HG03095 (cell line): ENCODE data around the gene FHIT.
"Not testable (repeated sequence)": the region's sequence is repeated elsewhere in the genome, so short reads cannot be mapped to it uniquely, and the experiment has no call there.

Experiments
- ATAC-seq: cut with Tn5 transposase; IDR thresholded peaks from one replicate; pipeline ENCODE4 v1.9.1; 2021; ENCODE audit warnings: moderate library complexity; ENCODE audit not compliant: unreplicated experiment

FHIT gene

GRCh38 chr3:61065451-61066011, 185.7 kb downstream of the FHIT start:
- ATAC-seq: no peak

GRCh38 chr3:61061092-61061723, 190.0 kb downstream of the FHIT start:
- no peak for ATAC-seq

GRCh38 chr3:61060411-61060861, 190.8 kb downstream of the FHIT start:
- no peak for ATAC-seq

GRCh38 chr3:61058836-61059235, 192.4 kb downstream of the FHIT start:
- no peak for ATAC-seq

- ATAC-seq: no peak
Observed at GRCh38 chr3:61057464-61057863, 193.8 kb downstream of the FHIT start.

- ATAC-seq: no peak
Observed at GRCh38 chr3:61055447-61055846, 195.8 kb downstream of the FHIT start.

GRCh38 chr3:61053781-61054496, 197.3 kb downstream of the FHIT start:
- no peak for ATAC-seq

GRCh38 chr3:61052851-61053250, 198.4 kb downstream of the FHIT start:
- no peak for ATAC-seq

- ATAC-seq: no peak
Observed at GRCh38 chr3:61051666-61052065, 199.6 kb downstream of the FHIT start.

GRCh38 chr3:61045169-61045568, 206.1 kb downstream of the FHIT start:
- ATAC-seq: not testable (repeated sequence)

GRCh38 chr3:61043156-61043555, 208.1 kb downstream of the FHIT start:
- no peak for ATAC-seq

- ATAC-seq: no peak
Observed at GRCh38 chr3:61040618-61041017, 210.6 kb downstream of the FHIT start.

- ATAC-seq: no peak
Observed at GRCh38 chr3:61035573-61035972, 215.7 kb downstream of the FHIT start.

GRCh38 chr3:61032991-61033390, 218.3 kb downstream of the FHIT start:
- ATAC-seq: no peak

- ATAC-seq: no peak
Observed at GRCh38 chr3:61031503-61031902, 219.7 kb downstream of the FHIT start.

GRCh38 chr3:61030469-61031035, 220.7 kb downstream of the FHIT start:
- no peak for ATAC-seq

- no peak for ATAC-seq
Observed at GRCh38 chr3:61029194-61029593, 222.1 kb downstream of the FHIT start.

GRCh38 chr3:61018807-61019206, 232.4 kb downstream of the FHIT start:
- ATAC-seq: no peak

- ATAC-seq: not testable (repeated sequence)
Observed at GRCh38 chr3:61017028-61017427, 234.2 kb downstream of the FHIT start.

- no peak for ATAC-seq
Observed at GRCh38 chr3:61015859-61016258, 235.4 kb downstream of the FHIT start.

- no peak for ATAC-seq
Observed at GRCh38 chr3:61015408-61015807, 235.8 kb downstream of the FHIT start.

- ATAC-seq: no peak
Observed at GRCh38 chr3:61008998-61009380, 242.3 kb downstream of the FHIT start.
